HepG2 (cell line): Measurements from ENCODE around the gene EIF5A. TPM values are rescaled to one million over a fixed set of nuclear protein-coding genes. Genes with fewer than 3 reads are reported as not detected.

Source experiments
- DDIT3 ChIP-seq: sonication (generic); formaldehyde crosslinking; IDR thresholded peaks from 2 replicates; pipeline ENCODE4 v1.4.0; 2020; ENCODE audit warnings: mild to moderate bottlenecking, missing genetic modification reagents
- DRAP1 ChIP-seq: IDR thresholded peaks from 2 replicates; pipeline ENCODE4 v1.6.1; 2016; ENCODE audit warnings: missing genetic modification reagents, missing compliant biosample characterization
- FLYWCH1 ChIP-seq: sonication (generic); formaldehyde crosslinking; IDR thresholded peaks from 2 replicates; pipeline ENCODE4 v1.8.1; 2023; ENCODE audit warnings: mild to moderate bottlenecking, missing genetic modification reagents
- HOXD1 ChIP-seq: sonication (generic); formaldehyde crosslinking; IDR thresholded peaks from 2 replicates; pipeline ENCODE4 v1.5.0; 2020; ENCODE audit warnings: missing genetic modification reagents
- ISX ChIP-seq: sonication (generic); formaldehyde crosslinking; conservative IDR thresholded peaks from 2 replicates; pipeline ENCODE4 v1.5.0; 2020; ENCODE audit warnings: missing genetic modification reagents
- NCOA5 ChIP-seq: sonication (generic); formaldehyde crosslinking; IDR thresholded peaks from 2 replicates; pipeline ENCODE4 v1.4.0; 2020; ENCODE audit warnings: missing genetic modification reagents
- RARG ChIP-seq: sonication (generic); formaldehyde crosslinking; IDR thresholded peaks from 2 replicates; pipeline ENCODE4 v1.4.0; 2020; ENCODE audit warnings: low read depth, mild to moderate bottlenecking, missing genetic modification reagents
- SP2 ChIP-seq: sonication (generic); formaldehyde crosslinking; IDR thresholded peaks from 2 replicates; pipeline ENCODE4 v1.5.1; 2020; ENCODE audit warnings: mild to moderate bottlenecking, missing genetic modification reagents
- TOE1 ChIP-seq: sonication (generic); formaldehyde crosslinking; IDR thresholded peaks from 2 replicates; pipeline ENCODE4 v1.4.0; 2020; ENCODE audit warnings: mild to moderate bottlenecking, missing genetic modification reagents
- ZBTB14 ChIP-seq: sonication (generic); formaldehyde crosslinking; IDR thresholded peaks from 2 replicates; pipeline ENCODE4 v1.4.0; 2020; ENCODE audit warnings: missing genetic modification reagents
- ZFP36L2 ChIP-seq: sonication (generic); formaldehyde crosslinking; IDR thresholded peaks from 2 replicates; pipeline ENCODE4 v1.4.0; 2020; ENCODE audit warnings: missing genetic modification reagents
- ZNF17 ChIP-seq: sonication (generic); formaldehyde crosslinking; IDR thresholded peaks from 2 replicates; pipeline ENCODE4 v1.5.0; 2020; ENCODE audit warnings: mild to moderate bottlenecking, missing genetic modification reagents
- ZNF275 ChIP-seq: sonication (generic); formaldehyde crosslinking; IDR thresholded peaks from 2 replicates; pipeline ENCODE4 v1.8.0; 2022; ENCODE audit warnings: missing genetic modification reagents, mild to moderate bottlenecking, inconsistent platforms, borderline replicate concordance
- ZNF30 ChIP-seq: sonication (generic); formaldehyde crosslinking; IDR thresholded peaks from 2 replicates; pipeline ENCODE4 v1.5.0; 2020; ENCODE audit warnings: mild to moderate bottlenecking, missing genetic modification reagents
- ZNF503 ChIP-seq: sonication (generic); formaldehyde crosslinking; IDR thresholded peaks from 2 replicates; pipeline ENCODE4 v1.4.0; 2020; ENCODE audit warnings: missing genetic modification reagents
- ZNF543 ChIP-seq: sonication (generic); formaldehyde crosslinking; IDR thresholded peaks from 2 replicates; pipeline ENCODE4 v1.4.0; 2020; ENCODE audit warnings: mild to moderate bottlenecking, missing genetic modification reagents
- ZNF747 ChIP-seq: sonication (generic); formaldehyde crosslinking; IDR thresholded peaks from 2 replicates; pipeline ENCODE4 v1.8.1; 2023; ENCODE audit warnings: missing genetic modification reagents, mild to moderate bottlenecking, borderline replicate concordance
- ZNF773 ChIP-seq: sonication (generic); formaldehyde crosslinking; IDR thresholded peaks from 2 replicates; pipeline ENCODE4 v1.4.0; 2020; ENCODE audit warnings: missing genetic modification reagents, borderline replicate concordance
- ZNF883 ChIP-seq: sonication (generic); formaldehyde crosslinking; IDR thresholded peaks from 2 replicates; pipeline ENCODE4 v1.5.1; 2020; ENCODE audit warnings: mild to moderate bottlenecking, missing genetic modification reagents; ENCODE audit errors: not compliant biosample characterization
- ZZZ3 ChIP-seq: sonication (generic); formaldehyde crosslinking; IDR thresholded peaks from 2 replicates; pipeline ENCODE4 v1.4.0; 2020; ENCODE audit warnings: missing genetic modification reagents, mild to moderate bottlenecking, borderline replicate concordance
- polyA plus RNA-seq, 8 experiments: library from polyadenylated mRNA; depleted of rRNA in 3 of 8; stranded (reverse) in 7 of 8; unstranded in 1 of 8; fragments of >200 nt; fragmentation: Illumina TruSeq in 4 of 8; extraction: Trizol in 4 of 8; gene quantifications; 2 replicates each; pipeline versions ENCODE4 v1.2.1 to v1.2.3, GENCODE V29; 2011 to 2016; ENCODE audit warnings: low read depth in 4 of 8, missing spikeins in 1 of 8, mixed read lengths in 1 of 8; ENCODE audit not compliant: insufficient read depth in 1 of 8
- total RNA-seq, 5 experiments: library from RNA; depleted of rRNA; stranded (reverse); fragments of >200 nt; fragmentation: Illumina TruSeq; extraction: Trizol; gene quantifications; 2 replicates each; pipeline ENCODE4 v1.2.3, GENCODE V29; 2016; ENCODE audit warnings: low read depth in 1 of 5
- TF ChIP-seq, protein P1 (sequence below): sonication (generic); formaldehyde crosslinking; IDR thresholded peaks from 2 replicates; pipeline ENCODE4 v1.8.0; 2022; ENCODE audit warnings: missing genetic modification reagents, mild to moderate bottlenecking, borderline replicate concordance
- TF ChIP-seq, protein P2 (sequence below): IDR thresholded peaks from 2 replicates; pipeline ENCODE4 v1.6.1; 2016

EIF5A gene
- total and polyA plus RNA-seq, 2 of the 13 experiments (the other 11 are each of a cell fraction or from before 2014, with no cell fraction given), result 319 to 337 TPM

GRCh38 chr17:7307686-7308624, 527 bp downstream of the EIF5A start (continued):
- TF ChIP-seq DRAP1 (no peak), ZZZ3 (no peak), FLYWCH1 (CRISPR knock-in tag) (no peak), ZNF275 (CRISPR knock-in tag) (no peak), ZNF30 (CRISPR knock-in tag) (no peak), TOE1 (CRISPR knock-in tag) (no peak), ZNF773 (CRISPR knock-in tag) (0 out of 2 replicates have a peak, but pooled peaks have one; percentile 35), HOXD1 (CRISPR knock-in tag) (no peak), ZNF17 (no peak), ZNF883 (CRISPR knock-in tag) (no peak), ZNF543 (CRISPR knock-in tag) (no peak), ZBTB14 (peak; percentile 72), ISX (CRISPR knock-in tag) (no peak), ZNF747 (no peak), ZNF503 (CRISPR knock-in tag) (no peak), SP2 (CRISPR knock-in tag) (no peak; the same call in 1 of the 2 replicates), RARG (no peak; the same call in 1 of the 2 replicates), NCOA5 (no peak), DDIT3 (CRISPR knock-in tag) (no peak), ZFP36L2 (CRISPR knock-in tag) (no peak)
- TF ChIP-seq, protein P1, sequence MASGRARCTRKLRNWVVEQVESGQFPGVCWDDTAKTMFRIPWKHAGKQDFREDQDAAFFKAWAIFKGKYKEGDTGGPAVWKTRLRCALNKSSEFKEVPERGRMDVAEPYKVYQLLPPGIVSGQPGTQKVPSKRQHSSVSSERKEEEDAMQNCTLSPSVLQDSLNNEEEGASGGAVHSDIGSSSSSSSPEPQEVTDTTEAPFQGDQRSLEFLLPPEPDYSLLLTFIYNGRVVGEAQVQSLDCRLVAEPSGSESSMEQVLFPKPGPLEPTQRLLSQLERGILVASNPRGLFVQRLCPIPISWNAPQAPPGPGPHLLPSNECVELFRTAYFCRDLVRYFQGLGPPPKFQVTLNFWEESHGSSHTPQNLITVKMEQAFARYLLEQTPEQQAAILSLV (CRISPR knock-in tag), result no peak
- TF ChIP-seq, protein P2, sequence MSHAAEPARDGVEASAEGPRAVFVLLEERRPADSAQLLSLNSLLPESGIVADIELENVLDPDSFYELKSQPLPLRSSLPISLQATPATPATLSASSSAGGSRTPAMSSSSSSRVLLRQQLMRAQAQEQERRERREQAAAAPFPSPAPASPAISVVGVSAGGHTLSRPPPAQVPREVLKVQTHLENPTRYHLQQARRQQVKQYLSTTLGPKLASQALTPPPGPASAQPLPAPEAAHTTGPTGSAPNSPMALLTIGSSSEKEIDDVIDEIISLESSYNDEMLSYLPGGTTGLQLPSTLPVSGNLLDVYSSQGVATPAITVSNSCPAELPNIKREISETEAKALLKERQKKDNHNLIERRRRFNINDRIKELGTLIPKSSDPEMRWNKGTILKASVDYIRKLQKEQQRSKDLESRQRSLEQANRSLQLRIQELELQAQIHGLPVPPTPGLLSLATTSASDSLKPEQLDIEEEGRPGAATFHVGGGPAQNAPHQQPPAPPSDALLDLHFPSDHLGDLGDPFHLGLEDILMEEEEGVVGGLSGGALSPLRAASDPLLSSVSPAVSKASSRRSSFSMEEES (CRISPR knock-in tag), result no peak; the same call in 1 of the 2 replicates
